Measurements from ENCODE around the gene OLFM4.

OLFM4 gene

GRCh38 chr13:53014495-53015443, 13.8 kb upstream of the OLFM4 start:
- no peak for DNase-seq

GRCh38 chr13:53015971-53016370, 12.6 kb upstream of the OLFM4 start:
- no peak for DNase-seq

- DNase-seq, result no peak
Measured at GRCh38 chr13:53017433-53017970, 11.1 kb upstream of the OLFM4 start.

GRCh38 chr13:53018690-53019647, 9.6 kb upstream of the OLFM4 start:
- DNase-seq, result no peak

- DNase-seq, result no peak
Measured at GRCh38 chr13:53020764-53021335, 7.8 kb upstream of the OLFM4 start.

GRCh38 chr13:53023246-53023645, 5.4 kb upstream of the OLFM4 start:
- DNase-seq, result no peak

GRCh38 chr13:53028063-53028462, 550 bp upstream of the OLFM4 start:
- no peak for DNase-seq

GRCh38 chr13:53032849-53033248, 4.2 kb downstream of the OLFM4 start:
- DNase-seq, result no peak

GRCh38 chr13:53038993-53039392, 10.4 kb downstream of the OLFM4 start:
- no peak for DNase-seq

- DNase-seq, result no peak
Measured at GRCh38 chr13:53041968-53042516, 13.4 kb downstream of the OLFM4 start.

GRCh38 chr13:53042877-53043276, 14.3 kb downstream of the OLFM4 start:
- no peak for DNase-seq

GRCh38 chr13:53043398-53043797, 14.8 kb downstream of the OLFM4 start:
- DNase-seq, result no peak

GRCh38 chr13:53045189-53045588, 16.6 kb downstream of the OLFM4 start:
- no peak for DNase-seq

GRCh38 chr13:53048880-53049279, 20.3 kb downstream of the OLFM4 start:
- DNase-seq, result no peak

- DNase-seq, result peak; percentile 54
Measured at GRCh38 chr13:53050151-53050550, 21.5 kb downstream of the OLFM4 start.

- DNase-seq, result no peak
Measured at GRCh38 chr13:53052675-53053074, 24.1 kb downstream of the OLFM4 start.

GRCh38 chr13:53054569-53054968, 26.0 kb downstream of the OLFM4 start:
- DNase-seq, result no peak

GRCh38 chr13:53058065-53058679, 29.6 kb downstream of the OLFM4 start:
- DNase-seq, result no peak

- no peak for DNase-seq
Measured at GRCh38 chr13:53060840-53061490, 32.4 kb downstream of the OLFM4 start.

GRCh38 chr13:53064731-53065130, 36.1 kb downstream of the OLFM4 start:
- DNase-seq, result peak; percentile 86

GRCh38 chr13:53066411-53066810, 37.8 kb downstream of the OLFM4 start:
- DNase-seq, result no peak
